Subcutaneous adipose tissue (tissue), 4 donors: ENCODE measurements around the gene PTGDS. TPM values are rescaled to one million over a fixed set of nuclear protein-coding genes. Genes with fewer than 3 reads are reported as not detected.

ENCODE experiments used
- total RNA-seq, 4 donors: library from RNA; depleted of rRNA; stranded (reverse); fragments of >200 nt; gene quantifications; one replicate each; pipeline ENCODE4 v1.1.0, GENCODE V29; 2016
- TF ChIP-seq, protein P1 (sequence below): fragments of 450-650 bp; IDR thresholded peaks from one replicate; pipeline ENCODE4 v1.5.1; 2016; ENCODE audit warnings: low read depth, mild to moderate bottlenecking, control low read depth, antibody characterized with exemption, moderate library complexity

Gene PTGDS
- total RNA-seq, 4 donors from 2014 or later: 15.5 to 57.3 (median 26.8) TPM

DNA sequence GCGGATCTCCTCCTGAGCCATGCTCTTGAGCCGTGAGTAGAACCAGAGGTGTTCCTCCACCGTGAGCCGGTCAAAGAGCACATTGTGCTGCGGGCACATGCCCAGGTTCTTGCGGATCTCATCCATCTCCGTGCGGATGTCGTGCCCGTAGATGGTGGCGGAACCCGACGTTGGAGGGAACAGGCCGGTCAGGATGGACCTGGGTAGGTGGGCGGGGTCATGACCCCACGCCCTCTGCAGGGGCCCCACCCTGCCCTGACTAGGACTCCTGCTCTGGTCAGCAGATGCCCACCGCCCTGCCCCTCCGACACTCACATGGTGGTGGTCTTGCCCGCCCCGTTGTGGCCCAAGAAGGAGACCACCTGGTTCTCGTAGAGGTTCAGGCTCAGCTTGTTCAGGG is 38.7 kb downstream of the PTGDS start:
- TF ChIP-seq, protein P1, sequence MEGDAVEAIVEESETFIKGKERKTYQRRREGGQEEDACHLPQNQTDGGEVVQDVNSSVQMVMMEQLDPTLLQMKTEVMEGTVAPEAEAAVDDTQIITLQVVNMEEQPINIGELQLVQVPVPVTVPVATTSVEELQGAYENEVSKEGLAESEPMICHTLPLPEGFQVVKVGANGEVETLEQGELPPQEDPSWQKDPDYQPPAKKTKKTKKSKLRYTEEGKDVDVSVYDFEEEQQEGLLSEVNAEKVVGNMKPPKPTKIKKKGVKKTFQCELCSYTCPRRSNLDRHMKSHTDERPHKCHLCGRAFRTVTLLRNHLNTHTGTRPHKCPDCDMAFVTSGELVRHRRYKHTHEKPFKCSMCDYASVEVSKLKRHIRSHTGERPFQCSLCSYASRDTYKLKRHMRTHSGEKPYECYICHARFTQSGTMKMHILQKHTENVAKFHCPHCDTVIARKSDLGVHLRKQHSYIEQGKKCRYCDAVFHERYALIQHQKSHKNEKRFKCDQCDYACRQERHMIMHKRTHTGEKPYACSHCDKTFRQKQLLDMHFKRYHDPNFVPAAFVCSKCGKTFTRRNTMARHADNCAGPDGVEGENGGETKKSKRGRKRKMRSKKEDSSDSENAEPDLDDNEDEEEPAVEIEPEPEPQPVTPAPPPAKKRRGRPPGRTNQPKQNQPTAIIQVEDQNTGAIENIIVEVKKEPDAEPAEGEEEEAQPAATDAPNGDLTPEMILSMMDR: no peak

DNA sequence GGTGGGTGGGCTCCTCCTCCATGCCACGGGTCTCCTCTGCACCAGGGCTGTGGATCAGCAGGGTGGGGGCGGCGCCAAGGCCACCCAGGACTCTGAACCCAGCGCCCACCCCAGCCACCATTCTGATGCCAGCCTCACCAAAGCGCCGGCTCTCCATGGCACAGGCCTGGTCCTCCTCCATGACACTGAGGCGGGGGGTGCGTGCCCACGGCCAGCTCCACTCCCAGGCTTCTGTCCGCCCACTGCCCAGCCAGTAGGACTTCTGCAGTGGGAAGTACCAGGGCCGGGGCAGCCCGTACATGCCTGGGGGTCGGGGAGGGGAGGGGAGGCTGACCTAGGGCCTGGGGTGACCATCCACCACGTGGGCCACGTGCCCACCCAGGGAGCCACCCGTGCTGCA is 39.1 kb downstream of the PTGDS start:
- TF ChIP-seq, protein P1: no peak

DNA sequence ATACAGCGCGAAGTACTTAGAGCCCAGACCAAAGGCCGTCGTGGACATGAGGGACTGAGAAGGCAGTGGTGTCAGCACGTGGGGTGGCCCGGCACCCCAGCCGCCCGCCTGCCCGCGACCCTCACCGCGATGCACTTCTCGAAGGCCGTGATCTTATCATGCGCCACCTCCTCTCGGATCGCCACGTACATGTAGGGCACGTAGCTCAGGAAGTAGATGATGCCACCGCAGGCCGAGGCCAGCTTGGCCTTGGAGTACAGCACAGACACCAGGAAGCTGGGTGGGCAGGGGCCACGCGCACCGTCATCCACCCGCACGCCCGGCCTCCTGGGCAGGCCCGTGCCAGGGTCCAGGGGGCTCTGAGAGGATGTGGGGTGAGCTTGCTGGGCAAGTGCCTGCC is 39.8 kb downstream of the PTGDS start:
- TF ChIP-seq, protein P1: no peak

DNA sequence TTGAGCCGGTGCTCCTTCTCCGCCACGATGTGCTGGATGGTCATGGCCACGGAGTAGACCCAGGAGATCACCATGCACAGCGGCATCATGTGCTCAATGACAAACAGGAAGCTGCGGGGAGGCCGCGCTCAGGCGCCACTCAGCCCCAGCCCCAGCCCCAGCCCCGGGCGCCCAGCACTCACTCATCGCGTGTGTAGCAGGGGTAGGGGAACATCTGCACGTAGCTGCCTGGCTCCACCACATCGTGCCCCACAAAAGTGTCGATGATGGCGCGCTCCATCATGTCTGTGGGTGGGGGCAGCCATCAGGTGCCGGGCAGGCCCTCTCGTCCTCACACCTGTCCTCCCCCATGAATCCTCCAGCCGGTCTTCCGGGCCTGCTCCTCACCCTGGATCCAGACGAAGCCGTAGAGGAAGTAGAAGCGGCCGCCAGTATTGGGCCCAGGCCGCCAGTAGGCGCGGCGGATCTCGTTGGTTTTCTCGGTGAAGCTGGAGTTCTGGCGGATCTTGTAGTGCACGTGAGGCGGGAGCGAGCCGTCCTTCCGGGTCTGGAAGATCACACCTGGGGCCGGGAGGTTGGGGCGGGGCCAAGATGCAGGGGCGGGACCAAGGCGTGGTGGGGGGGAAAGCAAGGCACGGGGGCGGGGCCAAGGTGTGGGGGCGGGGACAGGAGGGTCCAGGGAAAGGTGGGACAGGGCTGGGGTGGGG is 40.6 kb downstream of the PTGDS start:
- TF ChIP-seq, protein P1: no peak

DNA sequence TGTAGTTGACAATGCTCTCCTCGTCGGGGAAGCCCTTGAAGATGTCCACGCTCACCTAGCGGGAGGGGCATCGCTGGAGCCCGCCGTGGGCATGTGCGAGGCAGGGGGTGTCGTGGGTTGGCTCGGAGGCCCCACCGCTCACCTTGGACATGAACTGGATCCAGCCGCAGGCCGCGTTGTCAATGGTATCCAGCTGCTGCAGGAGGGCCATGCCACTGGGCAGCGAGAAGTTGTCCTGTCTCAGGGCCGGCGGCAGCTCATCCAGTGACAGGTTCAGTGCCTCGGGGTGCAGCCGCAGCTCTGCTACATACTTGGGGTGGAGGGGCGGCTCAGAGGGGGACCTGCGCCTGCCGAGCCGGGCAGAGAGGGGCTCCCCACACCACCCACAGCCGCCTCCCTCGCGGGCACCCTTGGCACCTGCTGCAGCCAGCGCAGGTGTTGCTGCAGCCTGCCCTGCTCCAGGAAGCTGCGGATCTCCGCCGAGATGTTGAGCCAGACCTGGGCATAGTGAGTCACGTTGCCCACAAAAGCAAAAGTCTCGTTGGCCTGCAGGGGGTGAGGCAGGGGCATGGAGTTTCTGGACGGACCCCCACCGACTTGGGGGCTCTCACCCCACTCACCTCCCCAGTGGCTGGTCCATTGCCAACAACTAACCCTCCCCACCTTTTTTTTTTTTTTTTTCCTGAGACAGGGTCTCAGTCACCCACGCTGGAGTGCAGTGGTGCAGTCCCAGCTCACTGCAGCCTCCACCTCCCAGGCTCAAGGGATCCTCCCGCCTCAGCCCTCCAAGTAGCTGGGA is 41.7 kb downstream of the PTGDS start:
- TF ChIP-seq, protein P1: no peak

DNA sequence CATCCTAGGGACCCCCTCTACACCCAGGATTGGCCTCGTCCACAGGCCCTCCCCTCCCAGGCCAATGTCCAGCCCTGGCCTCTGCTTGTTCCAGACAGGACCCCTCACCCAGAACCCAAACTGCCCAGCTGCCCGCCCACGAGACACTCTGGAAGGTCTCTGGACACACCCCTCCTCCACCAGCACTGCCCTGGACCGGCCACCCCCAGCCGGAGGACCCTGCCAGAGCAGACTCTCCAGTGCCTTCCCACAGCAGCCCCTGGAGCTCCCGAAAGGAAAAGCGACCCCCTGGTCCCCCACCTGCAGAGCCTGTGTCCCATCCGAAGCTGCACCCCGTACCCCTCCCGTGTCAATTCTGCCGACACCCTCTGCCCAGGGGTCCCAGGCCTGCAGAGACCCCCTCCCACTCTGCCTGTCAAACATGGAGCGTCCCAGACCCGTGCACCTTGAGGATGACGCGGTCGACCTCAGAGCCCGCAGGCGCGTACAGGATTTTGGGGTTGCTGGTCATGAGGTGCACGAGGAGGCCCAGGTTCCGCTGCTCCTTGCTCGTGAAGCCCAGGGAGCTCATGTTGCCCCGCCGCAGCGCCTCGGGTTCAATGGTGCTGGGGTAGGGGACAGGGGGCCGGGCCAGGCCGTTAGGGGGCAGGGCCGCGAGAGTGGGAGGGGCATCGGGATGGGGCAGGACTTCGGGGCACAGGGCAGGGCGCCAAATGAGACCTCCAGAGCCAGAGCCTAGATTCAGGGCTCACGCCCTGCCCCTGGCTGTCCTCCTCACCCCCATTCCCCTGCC is 42.8 kb downstream of the PTGDS start:
- TF ChIP-seq, protein P1: no peak
